ENCODE results near the gene SRL.
"Not testable (repeated sequence)": the region's sequence is repeated elsewhere in the genome, so short reads cannot be mapped to it uniquely, and the experiment has no call there.

The SRL gene

DNA sequence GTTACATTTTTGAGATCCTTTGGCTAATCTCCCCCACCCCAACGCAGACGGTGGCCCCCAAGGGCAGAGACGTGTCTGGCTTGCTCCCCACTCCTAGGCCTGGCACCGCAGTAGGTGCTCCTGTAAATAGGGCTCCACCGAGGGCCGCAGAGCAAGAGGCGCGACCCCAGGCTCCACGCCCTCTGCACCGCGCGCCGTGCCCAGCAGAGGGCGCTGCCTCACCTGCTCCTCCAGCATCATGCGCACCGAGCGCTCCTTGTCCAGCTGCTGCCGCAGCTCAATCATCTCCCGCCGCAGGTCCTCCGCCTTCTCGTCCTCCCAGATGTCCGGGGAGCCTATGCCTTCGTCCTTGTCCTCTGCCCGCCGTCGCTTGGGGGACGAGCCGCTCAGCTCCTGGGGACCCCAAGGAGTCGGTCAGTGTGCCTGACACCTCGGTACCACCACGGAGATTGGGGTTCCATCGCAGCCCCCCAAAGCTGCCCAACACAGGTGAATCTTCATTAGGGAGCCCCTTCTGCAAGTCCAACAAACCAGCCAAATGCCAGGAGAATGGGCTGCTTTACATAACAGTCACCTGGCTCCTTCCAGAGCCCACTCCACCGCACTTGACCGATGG lies 19.8 kb upstream of the SRL start:
- peak; percentile 65 for DNase-seq (ENCODE audit: low spot score)

DNA sequence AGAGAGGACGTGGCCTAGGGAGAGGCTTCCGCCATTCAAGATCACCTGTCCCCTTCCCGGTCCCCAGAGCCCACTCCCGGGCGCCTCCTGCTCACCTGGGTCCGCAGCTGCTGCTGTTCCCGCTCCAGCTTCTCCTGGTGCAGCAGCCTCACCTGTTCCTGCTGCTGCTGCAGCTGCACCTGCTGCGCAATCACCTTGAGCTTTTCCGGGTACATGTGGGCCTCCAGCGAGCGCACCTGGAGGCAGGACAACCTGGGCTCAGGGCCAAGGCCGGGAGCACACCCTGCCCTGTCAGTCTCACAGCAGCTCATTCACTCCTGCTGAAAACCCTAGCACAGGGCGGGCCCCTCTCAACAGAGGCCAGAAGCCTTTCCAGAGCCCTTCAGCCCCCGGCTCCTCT lies 18.5 kb upstream of the SRL start:
- no peak for DNase-seq (ENCODE audit: low spot score)

DNA sequence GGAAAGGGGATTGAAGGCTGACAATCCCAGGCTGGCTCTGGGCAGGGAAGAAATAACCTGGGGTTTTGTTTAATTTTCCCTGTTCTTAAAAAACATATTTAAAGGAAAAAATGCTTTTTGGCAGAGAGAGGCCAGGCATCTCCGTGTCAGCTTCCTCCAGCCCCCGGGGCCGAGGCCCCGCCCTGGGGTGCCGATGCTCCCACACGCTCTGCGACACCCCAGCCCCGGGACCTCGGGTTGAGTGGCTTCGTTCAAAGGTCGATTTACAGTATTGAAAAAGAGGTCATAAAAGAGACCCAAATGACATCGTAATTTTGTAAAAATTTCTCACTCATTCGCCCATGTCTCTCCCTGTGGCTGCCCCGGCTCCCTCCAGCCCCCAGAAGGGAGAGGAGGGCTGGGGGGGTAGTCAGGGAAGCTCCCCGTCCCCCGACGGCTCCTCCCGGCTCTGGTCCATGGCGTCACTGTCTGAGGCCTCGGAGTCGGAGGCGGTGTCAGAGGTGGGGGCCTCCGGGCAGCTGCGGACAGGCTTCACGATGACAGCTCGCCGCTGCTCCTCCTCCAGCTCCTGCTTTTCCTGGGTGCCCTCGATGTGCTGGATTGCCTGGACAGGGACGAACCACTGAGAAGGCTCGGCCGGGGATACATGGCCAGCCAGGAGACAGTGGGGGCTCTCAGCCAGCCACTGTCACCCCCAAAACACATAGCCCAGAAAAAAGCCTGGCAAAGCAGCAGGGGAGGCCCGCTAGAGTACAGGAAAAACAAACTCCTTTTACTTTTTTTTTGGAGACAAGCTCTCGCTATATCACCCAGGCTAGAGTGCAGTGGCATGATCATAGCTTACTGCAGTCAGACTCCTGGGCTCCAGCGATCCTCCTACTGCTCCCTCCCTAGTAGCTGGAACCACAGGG lies 16.0 kb upstream of the SRL start:
- no peak for DNase-seq (ENCODE audit: low spot score)

DNA sequence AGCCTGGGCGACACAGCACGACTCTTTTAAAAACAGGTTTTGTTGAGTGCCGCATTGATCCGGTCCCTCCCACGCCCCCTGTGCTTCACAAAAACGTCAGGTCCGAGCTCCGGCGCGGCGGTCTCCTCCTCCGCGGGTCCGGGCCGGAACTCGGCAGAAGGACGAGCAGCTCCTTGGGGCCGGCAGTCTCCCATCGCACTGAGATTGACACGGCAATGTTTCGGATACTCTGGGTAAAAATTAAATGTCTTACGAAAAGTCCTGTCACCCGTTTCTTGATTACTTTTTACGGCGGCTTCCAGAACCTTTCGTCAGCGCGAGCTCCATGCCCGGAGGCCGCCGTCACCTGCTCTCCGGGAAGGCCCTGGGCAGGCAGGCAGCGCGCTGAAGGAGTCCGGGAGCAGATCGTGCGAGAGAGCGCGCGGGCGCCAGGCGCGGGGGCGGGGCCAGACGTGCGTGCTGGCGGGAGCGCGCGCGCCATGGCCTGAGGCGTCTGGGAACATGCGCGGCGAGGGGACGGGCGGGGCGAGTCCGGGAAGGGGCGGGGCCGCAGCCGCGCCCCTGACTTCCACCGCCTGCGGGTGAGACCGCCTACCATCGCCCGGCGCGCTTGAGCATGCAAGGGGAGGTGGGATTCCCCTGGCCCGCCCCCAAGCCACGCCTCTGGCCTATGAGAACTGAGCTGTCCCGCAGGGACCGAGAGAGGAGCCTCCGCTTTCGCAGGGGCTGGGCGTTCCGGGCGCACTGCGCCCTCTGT lies 11.7 kb upstream of the SRL start:
- peak; percentile 99 for DNase-seq (ENCODE audit: low spot score)

DNA sequence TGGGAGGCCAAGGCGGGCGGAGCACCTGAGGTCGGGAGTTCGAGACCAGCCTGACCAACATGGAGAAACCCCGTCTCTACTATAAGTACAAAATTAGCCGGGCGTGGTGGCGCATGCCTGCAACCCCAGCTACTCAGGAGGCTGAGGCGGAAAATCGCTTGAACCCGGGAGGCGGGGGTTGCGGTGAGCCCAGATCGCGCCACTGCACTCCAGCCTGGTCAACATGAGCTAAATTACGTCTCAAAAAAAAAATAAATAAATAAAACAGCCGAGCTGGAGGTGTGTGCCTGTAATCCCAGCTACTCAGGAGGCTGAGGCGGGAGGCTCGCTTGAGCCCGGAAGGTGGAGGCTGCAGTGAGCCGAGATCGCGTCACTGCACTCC lies 11.1 kb upstream of the SRL start:
- DNase-seq (ENCODE audit: low spot score): not testable (repeated sequence)

DNA sequence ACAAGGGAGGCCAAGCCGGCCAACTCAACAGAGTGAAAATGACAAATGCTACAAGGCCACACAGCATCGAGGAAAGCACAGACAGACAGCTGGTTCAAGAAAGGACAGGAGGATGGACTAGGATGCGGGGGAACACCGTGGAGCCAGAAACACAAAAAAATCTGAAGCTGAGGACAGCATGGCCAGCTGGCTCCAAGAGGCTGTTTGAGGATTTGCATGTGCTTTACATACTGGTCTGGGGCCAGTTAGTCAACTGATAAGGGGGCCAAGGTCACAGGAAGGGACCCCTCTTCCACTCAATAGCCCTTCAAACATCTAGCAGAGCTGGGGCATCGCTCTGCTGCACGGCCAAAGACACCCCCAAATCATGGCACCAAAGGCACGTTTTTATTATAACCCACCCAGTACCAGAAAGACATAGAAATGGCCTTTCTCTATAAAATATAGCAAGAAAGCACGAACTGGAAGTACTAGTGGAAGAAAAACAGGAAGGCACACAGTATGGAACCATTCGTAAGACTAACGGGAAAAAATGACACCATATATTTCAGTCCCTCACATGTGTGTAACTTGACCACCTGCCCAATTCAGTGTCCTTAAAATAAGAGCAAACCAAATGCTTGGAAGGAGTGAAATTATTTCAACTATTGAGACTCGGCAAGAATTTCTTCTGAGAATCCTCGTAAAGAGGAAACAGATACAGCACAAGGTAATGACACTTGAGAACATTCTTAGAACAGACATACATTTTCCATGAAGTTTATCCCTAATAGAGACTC lies 7.8 kb upstream of the SRL start:
- DNase-seq (ENCODE audit: low spot score): no peak

DNA sequence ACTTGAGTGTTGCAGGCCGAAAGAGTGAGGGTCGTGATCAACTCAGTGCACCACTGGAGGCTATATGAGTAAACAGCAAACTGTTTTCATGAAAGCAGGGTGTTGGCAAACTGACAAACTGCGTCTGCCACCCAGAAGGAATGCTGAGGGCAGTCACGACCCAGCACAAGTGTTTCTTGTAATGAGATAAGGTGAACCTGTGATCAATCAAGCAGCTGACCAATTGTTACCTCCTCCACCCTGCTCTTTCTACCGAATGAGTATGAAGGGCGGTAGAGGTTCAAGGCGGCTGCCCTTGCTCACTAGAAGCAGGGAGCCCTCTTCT lies 5.5 kb upstream of the SRL start:
- no peak for DNase-seq (ENCODE audit: low spot score)

DNA sequence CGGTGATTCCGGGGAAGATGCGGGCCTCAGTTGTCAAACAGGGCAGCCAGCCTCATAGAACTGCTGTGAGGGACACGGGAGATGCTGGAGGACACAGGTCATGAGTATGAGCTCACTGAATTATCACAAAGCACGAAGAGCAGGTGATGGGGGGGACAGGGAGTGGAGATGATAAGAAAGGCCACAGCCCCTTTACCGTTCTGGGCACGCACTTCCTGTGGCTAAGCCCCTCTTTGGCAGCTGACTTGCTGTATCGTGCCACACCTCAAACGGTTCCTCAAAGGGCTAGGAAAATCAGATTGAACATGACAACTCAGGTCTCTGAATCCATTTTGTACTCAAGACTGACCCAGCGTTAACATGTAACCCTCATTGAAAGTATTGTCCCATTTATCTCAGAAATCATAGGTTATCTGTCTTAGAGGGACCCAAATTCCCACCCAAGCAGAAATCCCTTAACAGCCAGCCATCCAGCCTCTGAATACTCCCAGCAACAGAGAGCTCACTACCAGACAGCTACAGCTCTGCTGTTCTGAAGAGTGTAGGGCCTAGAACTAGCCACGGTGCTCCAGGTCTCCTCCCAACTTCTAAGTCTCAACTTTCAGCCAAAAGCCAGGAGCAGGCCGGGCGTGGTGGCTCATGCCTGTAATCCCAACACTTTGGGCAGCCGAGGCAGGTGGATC lies 5.0 kb upstream of the SRL start:
- DNase-seq (ENCODE audit: low spot score): no peak

DNA sequence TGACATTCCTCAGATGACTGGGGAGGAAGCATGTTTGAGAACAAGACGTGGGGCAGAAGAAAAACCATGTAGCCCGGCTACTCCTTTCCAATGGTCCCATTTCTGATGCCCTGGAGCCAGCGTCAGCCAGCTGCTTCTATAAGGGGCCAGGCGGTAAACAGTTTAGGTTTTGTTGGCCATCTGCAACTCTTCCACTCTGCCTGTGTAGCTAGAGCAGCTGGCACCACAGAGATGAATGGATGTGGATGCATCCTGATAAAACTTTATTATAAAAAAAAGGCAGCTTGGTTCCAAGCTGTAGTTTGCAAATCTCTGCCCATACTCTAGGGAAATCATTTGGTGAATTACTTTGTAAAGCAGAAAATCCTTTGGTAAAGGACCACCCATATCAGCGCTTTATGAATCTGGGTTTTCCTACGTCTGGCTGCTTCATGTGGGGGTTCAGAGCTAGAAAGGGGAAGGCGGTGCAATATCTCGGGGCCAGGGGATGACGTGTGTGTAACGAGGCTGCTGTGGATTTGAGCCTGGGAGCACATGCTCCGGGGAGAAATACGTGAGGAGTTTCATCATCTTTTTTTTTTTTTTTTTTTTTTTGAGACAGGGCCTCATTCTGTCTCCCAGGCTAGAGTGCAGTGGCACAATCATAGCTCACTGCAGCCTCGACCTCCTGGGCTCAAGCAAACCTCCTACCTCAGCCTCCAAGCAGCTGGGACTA lies 3.4 kb upstream of the SRL start:
- DNase-seq (ENCODE audit: low spot score): no peak

DNA sequence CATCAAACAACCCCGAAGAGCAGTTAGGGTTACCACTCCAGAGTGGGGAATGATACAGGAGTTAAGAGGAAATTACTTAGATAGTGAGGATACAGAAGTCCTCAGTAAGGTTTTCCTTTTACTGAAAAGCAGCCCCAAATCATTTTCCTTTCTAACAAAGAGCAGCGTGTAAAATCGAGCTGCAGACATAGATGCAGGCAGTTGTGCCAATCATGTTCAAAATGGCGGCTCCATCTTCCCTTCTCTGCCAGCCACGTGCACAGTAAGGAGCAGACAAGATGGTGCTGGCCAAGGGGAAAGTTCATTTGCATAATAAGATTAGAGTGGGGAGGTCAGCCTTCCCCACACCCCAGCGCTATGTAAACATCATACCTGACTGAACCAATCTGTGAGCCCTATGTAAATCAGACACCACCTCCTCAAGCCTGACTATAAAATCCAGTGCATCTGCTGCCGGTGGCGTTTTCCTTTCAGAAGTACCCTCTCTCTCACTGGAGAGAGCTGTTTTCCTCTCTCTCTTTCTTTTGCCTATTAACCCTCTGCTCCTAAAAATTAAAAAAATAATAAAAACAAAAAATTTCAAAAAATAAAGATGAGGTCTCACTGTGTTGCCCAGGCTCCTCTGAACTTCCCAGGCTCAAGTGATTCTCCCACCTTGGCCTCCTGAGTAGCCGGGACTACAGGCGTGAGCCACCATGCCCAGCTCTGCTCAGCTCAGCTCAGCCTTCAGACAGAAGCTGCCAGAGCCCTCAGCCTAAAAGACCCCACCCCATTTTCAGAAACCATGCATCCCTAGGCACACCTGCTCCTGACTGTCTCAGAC lies 2.6 kb upstream of the SRL start:
- peak; percentile 100 for DNase-seq (ENCODE audit: low spot score)

DNA sequence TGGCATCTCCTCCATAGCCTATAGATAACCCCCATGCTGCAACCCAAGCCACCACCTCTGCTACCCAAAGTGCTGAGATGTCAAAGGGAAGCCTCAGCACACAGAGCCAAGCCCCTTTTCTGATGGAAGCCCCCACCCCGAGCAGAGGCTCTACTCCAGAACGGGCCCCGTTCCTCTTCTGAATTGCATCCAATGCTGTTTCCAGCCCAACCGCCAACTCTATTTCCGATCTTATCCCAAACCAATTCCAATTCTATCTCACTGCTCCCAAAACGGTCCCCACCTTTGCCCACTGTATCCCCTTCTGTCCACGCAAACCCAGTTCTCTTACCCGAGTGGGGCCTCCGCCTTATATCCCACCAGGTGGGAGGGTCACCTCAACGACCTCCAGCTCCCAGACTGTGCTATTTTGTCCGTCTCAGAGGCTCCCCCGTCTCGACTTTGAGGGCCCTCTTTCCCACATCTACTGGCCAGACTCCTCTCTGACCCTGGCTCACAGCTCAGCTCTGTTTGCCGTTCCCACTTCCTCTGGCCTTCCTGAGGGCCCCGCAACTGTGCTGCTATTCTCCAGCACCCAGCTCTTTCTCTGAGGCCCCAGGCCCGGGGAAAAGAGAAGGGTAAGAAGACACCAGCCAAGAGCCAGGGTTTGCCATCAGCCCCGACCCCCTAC lies 487 bp downstream of the SRL start:
- DNase-seq (ENCODE audit: low spot score): no peak

DNA sequence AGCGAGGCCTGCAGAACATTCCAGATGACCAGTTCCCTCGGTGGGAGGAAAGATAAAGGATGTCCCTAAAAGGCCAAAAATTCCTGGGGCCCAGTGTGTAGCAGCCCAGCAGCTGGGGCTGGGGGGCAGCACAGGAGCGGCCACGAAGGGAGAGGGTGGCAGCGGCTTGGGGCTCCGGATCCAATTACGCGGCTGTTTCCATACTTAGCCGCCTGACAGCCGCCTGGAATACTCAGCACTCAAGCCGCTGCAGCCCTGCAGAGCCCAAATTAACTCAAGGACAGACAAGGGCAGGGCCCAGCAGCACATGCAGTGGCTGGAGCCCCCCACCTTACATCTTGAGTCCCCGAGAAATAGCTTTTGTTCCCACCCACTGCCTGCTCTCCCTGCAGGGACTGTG lies 1.3 kb downstream of the SRL start:
- DNase-seq (ENCODE audit: low spot score): peak; percentile 54

DNA sequence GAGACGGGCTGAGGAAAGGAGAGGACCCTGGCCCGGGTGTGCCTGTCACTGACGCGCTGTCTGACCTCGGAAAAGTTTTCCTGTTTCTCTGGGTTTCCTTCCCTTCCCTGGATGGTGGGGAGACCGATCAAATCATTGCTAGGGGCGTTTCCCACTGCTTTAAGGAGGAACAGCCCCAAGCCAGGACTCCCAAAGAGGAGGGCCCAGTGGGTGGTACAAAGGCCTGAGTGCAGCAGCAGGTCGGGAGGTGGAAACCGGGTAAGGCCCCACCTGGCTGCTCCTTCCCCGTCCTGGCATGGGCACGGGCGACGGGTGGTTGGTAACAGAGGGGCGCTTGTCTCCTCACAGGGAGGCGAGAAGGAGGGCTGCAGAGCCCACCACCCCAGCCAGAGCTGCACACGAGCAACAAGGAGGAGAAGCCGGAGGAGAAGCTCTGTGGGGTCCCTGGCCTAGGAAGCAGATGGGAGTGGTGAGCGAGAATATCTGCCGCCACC lies 2.2 kb downstream of the SRL start:
- DNase-seq (ENCODE audit: low spot score): no peak

DNA sequence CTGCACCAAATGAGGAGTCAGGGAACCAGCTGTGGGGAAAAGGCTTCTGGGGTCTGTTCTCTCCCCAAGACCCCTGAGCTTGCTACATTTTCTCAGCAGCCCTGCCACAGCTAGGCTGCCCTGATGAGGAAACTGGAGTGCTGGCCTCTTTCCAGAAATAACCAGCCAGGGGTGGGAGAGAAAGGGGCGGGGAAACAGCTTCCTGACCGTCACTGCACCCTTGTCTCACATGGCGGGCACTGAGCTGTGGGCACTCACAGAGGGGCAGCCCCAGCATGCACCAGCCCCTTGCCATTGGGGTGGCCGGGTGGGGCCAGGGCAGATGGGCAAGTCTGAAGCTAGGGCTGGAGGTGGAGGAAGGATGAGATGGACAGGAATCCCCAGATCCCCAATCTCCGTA lies 2.9 kb downstream of the SRL start:
- DNase-seq (ENCODE audit: low spot score): no peak

DNA sequence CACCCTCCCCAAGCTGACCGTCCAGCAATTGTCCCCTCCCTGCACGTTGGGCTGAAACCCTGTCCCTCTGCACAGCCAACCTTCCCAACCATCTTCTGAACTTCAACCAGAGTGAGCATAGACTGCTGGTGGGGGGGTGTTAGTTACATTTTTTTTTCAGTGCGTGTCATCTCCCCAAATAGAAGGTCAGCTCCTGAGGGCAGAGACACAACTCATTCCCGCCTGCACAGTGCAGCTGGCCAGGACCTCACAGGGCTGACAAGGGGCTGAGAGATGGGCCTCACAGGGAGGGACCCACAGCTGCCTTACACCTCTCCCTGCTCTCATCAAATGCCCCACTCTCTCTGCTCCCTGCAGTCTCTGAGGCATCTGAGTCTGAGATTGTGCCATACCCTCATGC lies 8.4 kb downstream of the SRL start:
- DNase-seq (ENCODE audit: low spot score): no peak

DNA sequence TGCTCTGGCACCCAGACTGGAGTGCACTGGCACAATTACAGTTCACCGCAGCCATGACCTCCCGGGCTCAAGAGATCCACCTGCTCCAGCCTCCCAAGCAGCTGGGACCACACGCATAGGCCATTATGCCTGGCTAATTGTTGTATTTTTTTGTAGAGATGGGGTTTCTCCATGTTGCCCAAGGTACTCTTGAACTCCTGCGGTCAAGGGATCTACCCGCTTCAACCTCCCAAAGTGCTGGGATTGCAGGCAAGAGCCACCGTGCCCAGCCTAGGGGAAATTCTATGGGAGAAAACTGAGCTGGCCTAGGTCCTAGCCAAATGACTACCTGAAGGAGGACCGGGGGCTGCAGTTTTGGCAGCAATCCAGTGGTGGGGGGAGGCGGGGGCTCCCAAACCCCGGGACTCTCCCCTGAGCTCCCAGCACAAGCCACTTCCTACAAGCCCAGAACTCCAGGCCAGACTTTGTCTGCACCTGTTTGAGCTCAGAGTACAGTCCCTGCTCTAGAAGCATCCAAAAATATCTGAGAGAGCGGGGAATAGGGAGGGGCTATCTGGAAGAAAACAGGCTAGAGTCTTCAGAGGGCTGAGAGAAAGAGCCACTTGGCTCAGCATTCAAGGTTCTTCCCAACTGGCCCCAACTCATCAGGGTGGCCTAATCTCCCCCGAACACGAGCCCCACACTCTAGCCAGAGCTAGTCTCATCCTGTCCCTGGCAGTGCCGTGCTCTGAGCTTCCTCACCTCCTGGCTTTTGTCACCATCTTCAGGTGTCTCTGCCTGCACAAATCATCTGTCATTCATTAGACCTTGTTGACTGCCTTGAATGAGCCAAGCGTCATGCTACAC lies 9.1 kb downstream of the SRL start:
- no peak for DNase-seq (ENCODE audit: low spot score)

DNA sequence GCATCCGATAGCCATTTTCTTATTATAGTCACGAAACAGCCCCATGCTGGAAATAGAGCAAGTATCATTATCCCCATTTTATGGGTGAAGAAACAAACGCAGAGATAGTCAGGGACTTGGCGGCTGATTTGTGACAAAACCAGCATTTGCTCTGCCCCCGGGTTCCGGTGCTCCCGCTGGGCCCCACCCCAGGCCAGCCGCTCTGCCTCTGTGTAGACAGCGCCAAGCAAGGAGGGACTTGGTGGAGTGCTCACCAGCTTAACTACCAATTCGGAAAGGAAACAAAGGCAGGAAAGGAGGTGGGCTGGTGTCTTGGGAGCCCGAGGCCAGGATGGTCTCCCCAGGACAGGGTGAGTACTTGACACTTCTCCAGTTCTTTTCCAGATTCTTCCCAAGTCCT lies 10.0 kb downstream of the SRL start:
- no peak for DNase-seq (ENCODE audit: low spot score)

DNA sequence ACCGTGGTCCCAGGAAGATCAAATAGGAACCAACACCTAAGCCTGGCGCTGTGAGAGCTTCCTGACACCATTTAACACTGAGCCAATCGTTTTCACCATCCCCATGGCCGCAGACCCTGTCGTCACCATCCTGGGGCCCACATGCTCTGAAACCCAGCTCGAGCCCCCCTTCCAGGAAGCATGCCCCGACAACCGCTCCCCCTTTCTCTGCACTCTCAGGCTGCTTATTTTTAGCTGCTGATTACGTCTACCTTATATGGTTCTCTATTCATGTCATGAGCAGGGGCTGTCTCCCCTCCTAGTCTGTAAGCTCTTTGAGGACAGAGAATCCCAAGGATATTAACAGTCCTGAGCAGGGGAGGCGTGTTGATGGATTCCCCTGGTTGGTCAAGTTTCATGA lies 10.5 kb downstream of the SRL start:
- DNase-seq (ENCODE audit: low spot score): no peak

Data from SK-N-DZ (cell line).